ENCODE data around the gene PES1.

GRCh38 chr22:30604723-30605122 lies 13.0 kb upstream of the PES1 start:
- TF ChIP-seq, protein P1, sequence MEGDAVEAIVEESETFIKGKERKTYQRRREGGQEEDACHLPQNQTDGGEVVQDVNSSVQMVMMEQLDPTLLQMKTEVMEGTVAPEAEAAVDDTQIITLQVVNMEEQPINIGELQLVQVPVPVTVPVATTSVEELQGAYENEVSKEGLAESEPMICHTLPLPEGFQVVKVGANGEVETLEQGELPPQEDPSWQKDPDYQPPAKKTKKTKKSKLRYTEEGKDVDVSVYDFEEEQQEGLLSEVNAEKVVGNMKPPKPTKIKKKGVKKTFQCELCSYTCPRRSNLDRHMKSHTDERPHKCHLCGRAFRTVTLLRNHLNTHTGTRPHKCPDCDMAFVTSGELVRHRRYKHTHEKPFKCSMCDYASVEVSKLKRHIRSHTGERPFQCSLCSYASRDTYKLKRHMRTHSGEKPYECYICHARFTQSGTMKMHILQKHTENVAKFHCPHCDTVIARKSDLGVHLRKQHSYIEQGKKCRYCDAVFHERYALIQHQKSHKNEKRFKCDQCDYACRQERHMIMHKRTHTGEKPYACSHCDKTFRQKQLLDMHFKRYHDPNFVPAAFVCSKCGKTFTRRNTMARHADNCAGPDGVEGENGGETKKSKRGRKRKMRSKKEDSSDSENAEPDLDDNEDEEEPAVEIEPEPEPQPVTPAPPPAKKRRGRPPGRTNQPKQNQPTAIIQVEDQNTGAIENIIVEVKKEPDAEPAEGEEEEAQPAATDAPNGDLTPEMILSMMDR (IDR thresholded peaks at IDR 0.05 in 8 of 11, conservative IDR thresholded peaks at IDR 0.05 in 3 of 11), result no peak
- no peak for TF ChIP-seq POLR2AphosphoS5 (IDR thresholded peaks at IDR 0.05)

Measured in spleen (tissue), 7 donors.